ENCODE measurements around the gene ABCA12. TPM values are rescaled to one million over a fixed set of nuclear protein-coding genes. Genes with fewer than 3 reads are reported as not detected.

The ABCA12 gene
- polyA plus RNA-seq, 2 of the 4 experiments (the other 2 are of a cell fraction), result 0.32 to 1.1 TPM

GRCh38 chr2:215052404-215052803, 86.0 kb downstream of the ABCA12 start:
- ATAC-seq (no peak), FAIRE-seq (no peak), DNase-seq (ENCODE audit: low read depth in 1 of 2, low spot score in 1 of 2) (no peak)
- ChIA-PET POLR2A (no interaction called here), CTCF (no interaction called here)
- Histone ChIP-seq H3K4me1 (no peaks in the 10 kb centered on the region), H3K4me2 (no peak overlapping the region), H3K4me3 (no peak overlapping the region), H3K9me3 (peaks cover under 1% of the 10 kb centered on the region; the same call in 1 of the 3 replicates), H3K27ac (no peak overlapping the region)
- WGBS (ENCODE audit: missing lambda C conversion rate), result 73% methylated on average over 3 of the region's 3 CpGs
- no peak for TF ChIP-seq EHMT2 (IDR thresholded peaks at IDR 0.05; ENCODE audit: low read depth)
- TF ChIP-seq ZSCAN20 (CRISPR knock-in tag; IDR thresholded peaks at IDR 0.05), result no peak
- no peak for TF ChIP-seq ZC3H11A (IDR thresholded peaks at IDR 0.05)
- TF ChIP-seq CTCF (IDR thresholded peaks at IDR 0.05), result no peak

GRCh38 chr2:215049341-215049740, 89.1 kb downstream of the ABCA12 start:
- FAIRE-seq (no peak), ATAC-seq (no peak), DNase-seq (ENCODE audit: low read depth in 1 of 2, low spot score in 1 of 2) (no peak)
- H3K4me3 ChIP-seq, result no peak overlapping the region
- TF ChIP-seq MAFK (IDR thresholded peaks at IDR 0.05; ENCODE audit: partially characterized antibody), result peak; percentile 62
- no peak for TF ChIP-seq ZNF302 (CRISPR knock-in tag; IDR thresholded peaks at IDR 0.05)
- no peak for TF ChIP-seq PBX3 (IDR thresholded peaks at IDR 0.05)
- no peak for TF ChIP-seq FOSB (CRISPR knock-in tag; IDR thresholded peaks at IDR 0.05)
- TF ChIP-seq HES2 (IDR thresholded peaks at IDR 0.05), result no peak
- TF ChIP-seq RAD21 (conservative IDR thresholded peaks at IDR 0.05 in 1 of 2, IDR thresholded peaks at IDR 0.05 in 1 of 2), result no peak
- no peak for TF ChIP-seq KDM1A (IDR thresholded peaks at IDR 0.05; ENCODE audit: low read depth)
- H3K4me2 ChIP-seq, result no peak overlapping the region
- no peak overlapping the region for H3K27ac ChIP-seq
- ChIA-PET POLR2A (no interaction called here), CTCF (no interaction called here)
- WGBS (ENCODE audit: missing lambda C conversion rate), result 0% methylated on average over 2 of the region's 2 CpGs
- no peaks in the 10 kb centered on the region for H3K4me1 ChIP-seq
- peaks cover 5% of the 10 kb centered on the region; the same call in 1 of the 3 replicates for H3K9me3 ChIP-seq

GRCh38 chr2:215038421-215038820, 100.0 kb downstream of the ABCA12 start:
- FAIRE-seq (no peak), ATAC-seq (no peak), DNase-seq (ENCODE audit: low read depth in 1 of 2, low spot score in 1 of 2) (no peak)
- Histone ChIP-seq H3K9me3 (no peaks in the 10 kb centered on the region), H3K27ac (no peak overlapping the region), H3K4me1 (no peaks in the 10 kb centered on the region), H3K4me3 (no peak overlapping the region), H3K4me2 (no peak overlapping the region)
- CTCF ChIA-PET, result no interaction called here
- POLR2A ChIA-PET, result no interaction called here
- WGBS (ENCODE audit: missing lambda C conversion rate), result 82% methylated on average over 3 of the region's 3 CpGs
- TF ChIP-seq NR3C1 (IDR thresholded peaks at IDR 0.05) (no peak), KDM5A (IDR thresholded peaks at IDR 0.05) (no peak), PBX3 (IDR thresholded peaks at IDR 0.05) (no peak), ZSCAN20 (CRISPR knock-in tag; IDR thresholded peaks at IDR 0.05) (no peak), HOXA7 (CRISPR knock-in tag; IDR thresholded peaks at IDR 0.05) (no peak), HES2 (IDR thresholded peaks at IDR 0.05) (no peak), RCOR1 (IDR thresholded peaks at IDR 0.05; ENCODE audit: low read depth, low read length) (no peak), HMGXB4 (CRISPR knock-in tag; IDR thresholded peaks at IDR 0.05; ENCODE audit: borderline replicate concordance) (no peak), EHMT2 (IDR thresholded peaks at IDR 0.05; ENCODE audit: low read depth) (no peak), CTCF (IDR thresholded peaks at IDR 0.05) (no peak), E2F6 (IDR thresholded peaks at IDR 0.05; ENCODE audit: borderline replicate concordance, low read depth) (no peak), MAFK (IDR thresholded peaks at IDR 0.05; ENCODE audit: partially characterized antibody) (no peak), ZC3H11A (IDR thresholded peaks at IDR 0.05) (no peak)
